Right lobe of liver (tissue), 4 donors: ENCODE measurements around the gene EPHA8.

ENCODE experiments used
- CTCF ChIP-seq, 4 donors: fragments of 200-600 bp in 3 of 4; fragments of 450-650 bp in 1 of 4; IDR thresholded peaks; one replicate each; pipeline versions ENCODE4 v1.5.1 to v1.8.0; 2016 to 2022; ENCODE audit warnings: antibody characterized with exemption in 4 of 4, mild to moderate bottlenecking in 2 of 4
- POLR2A ChIP-seq: fragments of 450-650 bp; IDR thresholded peaks from one replicate; pipeline ENCODE4 v1.6.1; 2017; ENCODE audit warnings: antibody characterized with exemption, mild to moderate bottlenecking
- donor health status: DM: no; HTN: no; CAD: no.
- donor health status: DM: no; HTN: no; CAD: no.
- donor health status: DM: no; HTN: yes; CAD: no.

- TF ChIP-seq POLR2A (no peak), CTCF (IDR thresholded peaks at IDR 0.05) (no peak)
These were observed 38.9 kb downstream of the EPHA8 start for GRCh38 chr1:22602060-22602740.
